ENCODE measurements around the gene APRT.

DNA sequence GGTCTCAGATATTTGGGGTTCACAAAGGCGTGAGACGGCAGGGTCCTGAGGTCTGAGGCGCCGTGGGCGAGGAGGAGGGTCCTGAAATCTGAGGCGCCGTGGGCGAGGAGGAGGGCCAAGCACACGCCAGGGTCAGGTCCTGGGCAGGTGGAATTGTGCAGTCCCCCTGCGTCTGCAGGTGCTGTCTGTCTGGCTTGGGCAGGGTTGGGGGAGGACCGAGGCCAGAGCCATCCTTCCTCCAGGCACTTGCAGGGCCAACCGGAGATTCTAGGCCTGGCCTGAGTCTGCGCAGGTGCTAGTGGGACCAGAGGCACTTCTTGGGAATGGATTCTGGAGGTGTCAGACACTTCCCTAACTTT, 2.4 kb upstream of the APRT start:
- TF ChIP-seq EZH2 (IDR thresholded peaks at IDR 0.05; ENCODE audit: borderline replicate concordance, low read depth, low read length, severe bottlenecking) = no peak
- TF ChIP-seq, protein P1, sequence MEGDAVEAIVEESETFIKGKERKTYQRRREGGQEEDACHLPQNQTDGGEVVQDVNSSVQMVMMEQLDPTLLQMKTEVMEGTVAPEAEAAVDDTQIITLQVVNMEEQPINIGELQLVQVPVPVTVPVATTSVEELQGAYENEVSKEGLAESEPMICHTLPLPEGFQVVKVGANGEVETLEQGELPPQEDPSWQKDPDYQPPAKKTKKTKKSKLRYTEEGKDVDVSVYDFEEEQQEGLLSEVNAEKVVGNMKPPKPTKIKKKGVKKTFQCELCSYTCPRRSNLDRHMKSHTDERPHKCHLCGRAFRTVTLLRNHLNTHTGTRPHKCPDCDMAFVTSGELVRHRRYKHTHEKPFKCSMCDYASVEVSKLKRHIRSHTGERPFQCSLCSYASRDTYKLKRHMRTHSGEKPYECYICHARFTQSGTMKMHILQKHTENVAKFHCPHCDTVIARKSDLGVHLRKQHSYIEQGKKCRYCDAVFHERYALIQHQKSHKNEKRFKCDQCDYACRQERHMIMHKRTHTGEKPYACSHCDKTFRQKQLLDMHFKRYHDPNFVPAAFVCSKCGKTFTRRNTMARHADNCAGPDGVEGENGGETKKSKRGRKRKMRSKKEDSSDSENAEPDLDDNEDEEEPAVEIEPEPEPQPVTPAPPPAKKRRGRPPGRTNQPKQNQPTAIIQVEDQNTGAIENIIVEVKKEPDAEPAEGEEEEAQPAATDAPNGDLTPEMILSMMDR (IDR thresholded peaks at IDR 0.05; ENCODE audit: borderline replicate concordance, extremely low read depth, low read length, poor library complexity, severe bottlenecking) = no peak
